ENCODE data around the gene PTK7.
"Not testable (repeated sequence)": the region's sequence is repeated elsewhere in the genome, so short reads cannot be mapped to it uniquely, and the experiment has no call there.

The PTK7 gene

GRCh38 chr6:43075670-43076463 lies at the start of gene PTK7:
Gene PTK7, plus strand, starts transcription at chr6:43076314. Its CDS starts 175 bp downstream, at chr6:43076489.
- DNase-seq: peak; percentile 16

- no peak for DNase-seq
These were observed 49.7 kb upstream of the PTK7 start for GRCh38 chr6:43026365-43026764.

GRCh38 chr6:43029120-43029519 lies 47.0 kb upstream of the PTK7 start:
- no peak for DNase-seq

GRCh38 chr6:43032326-43032725 lies 43.8 kb upstream of the PTK7 start:
- no peak for DNase-seq

- no peak for DNase-seq
These were observed 42.5 kb upstream of the PTK7 start for GRCh38 chr6:43033496-43034189.

GRCh38 chr6:43034190-43034525 lies 42.0 kb upstream of the PTK7 start:
- DNase-seq: no peak

GRCh38 chr6:43035495-43036194 lies 40.5 kb upstream of the PTK7 start:
- DNase-seq: no peak

GRCh38 chr6:43036712-43037111 lies 39.4 kb upstream of the PTK7 start:
- no peak for DNase-seq

GRCh38 chr6:43037197-43037596 lies 38.9 kb upstream of the PTK7 start:
- no peak for DNase-seq

- no peak for DNase-seq
These were observed 38.4 kb upstream of the PTK7 start for GRCh38 chr6:43037706-43038105.

GRCh38 chr6:43038727-43039126 lies 37.4 kb upstream of the PTK7 start:
- DNase-seq: no peak

GRCh38 chr6:43040542-43041257 lies 35.4 kb upstream of the PTK7 start:
- no peak for DNase-seq

GRCh38 chr6:43041475-43041874 lies 34.6 kb upstream of the PTK7 start:
- not testable (repeated sequence) for DNase-seq

GRCh38 chr6:43043310-43043709 lies 32.8 kb upstream of the PTK7 start:
- DNase-seq: no peak

GRCh38 chr6:43045371-43045930 lies 30.7 kb upstream of the PTK7 start:
- DNase-seq: no peak

- no peak for DNase-seq
These were observed 28.1 kb upstream of the PTK7 start for GRCh38 chr6:43047998-43048397.

GRCh38 chr6:43050981-43051380 lies 25.1 kb upstream of the PTK7 start:
- no peak for DNase-seq

- DNase-seq: no peak
These were observed 23.8 kb upstream of the PTK7 start for GRCh38 chr6:43052225-43052841.

GRCh38 chr6:43052842-43053544 lies 23.1 kb upstream of the PTK7 start:
- peak; percentile 17 for DNase-seq

GRCh38 chr6:43053545-43054205 lies 22.4 kb upstream of the PTK7 start, which contains the start of gene CUL7:
Gene CUL7, minus strand, starts transcription at chr6:43053851. Its CDS starts 1,063 bp downstream, at chr6:43052788.
- DNase-seq: peak; percentile 96

Measured in activated CD4-positive, alpha-beta T cell treated with anti-CD3 and anti-CD28 coated beads, Interleukin-2, Interleukin-6, amounts not matched to agents 100 ng/mL and 50 ng/mL, durations not matched to agents 16 hours and 8 hours (primary cell).